ENCODE measurements around the gene DPH3. TPM values are rescaled to one million over a fixed set of nuclear protein-coding genes. Genes with fewer than 3 reads are reported as not detected.

Gene DPH3
- total and polyA plus RNA-seq, 2 experiments from 2014 or later, result 15.3 to 84.3 TPM

DNA sequence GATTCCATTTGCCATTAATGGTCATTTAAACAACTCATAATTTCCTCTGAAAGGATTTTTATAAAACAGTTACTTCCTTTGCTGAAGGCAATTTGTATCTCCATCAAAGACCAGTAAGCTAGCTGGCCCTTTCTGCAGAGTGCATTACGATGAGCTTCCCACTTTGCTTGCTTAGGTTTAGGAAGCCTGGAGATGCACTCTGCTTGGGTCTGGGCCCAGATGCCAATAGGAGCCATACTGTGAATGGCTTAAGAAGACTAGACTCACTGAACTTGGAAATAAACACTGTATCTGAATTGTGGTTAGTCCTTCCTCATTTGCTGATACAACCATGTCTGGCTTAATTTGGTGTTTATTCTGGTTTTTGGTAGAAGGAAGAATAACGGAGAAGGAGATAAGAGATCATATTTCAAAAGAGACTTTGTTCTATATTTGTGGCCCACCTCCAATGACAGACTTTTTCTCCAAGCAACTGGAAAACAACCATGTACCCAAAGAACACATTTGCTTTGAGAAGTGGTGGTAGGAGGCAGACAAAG lies 38.4 kb upstream of the DPH3 start (continued):
- TF ChIP-seq, protein P1, sequence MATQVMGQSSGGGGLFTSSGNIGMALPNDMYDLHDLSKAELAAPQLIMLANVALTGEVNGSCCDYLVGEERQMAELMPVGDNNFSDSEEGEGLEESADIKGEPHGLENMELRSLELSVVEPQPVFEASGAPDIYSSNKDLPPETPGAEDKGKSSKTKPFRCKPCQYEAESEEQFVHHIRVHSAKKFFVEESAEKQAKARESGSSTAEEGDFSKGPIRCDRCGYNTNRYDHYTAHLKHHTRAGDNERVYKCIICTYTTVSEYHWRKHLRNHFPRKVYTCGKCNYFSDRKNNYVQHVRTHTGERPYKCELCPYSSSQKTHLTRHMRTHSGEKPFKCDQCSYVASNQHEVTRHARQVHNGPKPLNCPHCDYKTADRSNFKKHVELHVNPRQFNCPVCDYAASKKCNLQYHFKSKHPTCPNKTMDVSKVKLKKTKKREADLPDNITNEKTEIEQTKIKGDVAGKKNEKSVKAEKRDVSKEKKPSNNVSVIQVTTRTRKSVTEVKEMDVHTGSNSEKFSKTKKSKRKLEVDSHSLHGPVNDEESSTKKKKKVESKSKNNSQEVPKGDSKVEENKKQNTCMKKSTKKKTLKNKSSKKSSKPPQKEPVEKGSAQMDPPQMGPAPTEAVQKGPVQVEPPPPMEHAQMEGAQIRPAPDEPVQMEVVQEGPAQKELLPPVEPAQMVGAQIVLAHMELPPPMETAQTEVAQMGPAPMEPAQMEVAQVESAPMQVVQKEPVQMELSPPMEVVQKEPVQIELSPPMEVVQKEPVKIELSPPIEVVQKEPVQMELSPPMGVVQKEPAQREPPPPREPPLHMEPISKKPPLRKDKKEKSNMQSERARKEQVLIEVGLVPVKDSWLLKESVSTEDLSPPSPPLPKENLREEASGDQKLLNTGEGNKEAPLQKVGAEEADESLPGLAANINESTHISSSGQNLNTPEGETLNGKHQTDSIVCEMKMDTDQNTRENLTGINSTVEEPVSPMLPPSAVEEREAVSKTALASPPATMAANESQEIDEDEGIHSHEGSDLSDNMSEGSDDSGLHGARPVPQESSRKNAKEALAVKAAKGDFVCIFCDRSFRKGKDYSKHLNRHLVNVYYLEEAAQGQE (IDR thresholded peaks at IDR 0.05; ENCODE audit: unreplicated experiment), result no peak
- TF ChIP-seq CREB1 (CRISPR knock-in tag; IDR thresholded peaks at IDR 0.05; ENCODE audit: low read depth) (no peak), EZH2 (IDR thresholded peaks at IDR 0.05; ENCODE audit: low read depth, unreplicated experiment) (no peak), ZNF331 (CRISPR knock-in tag; IDR thresholded peaks at IDR 0.05; ENCODE audit: low read depth) (no peak), JUNB (IDR thresholded peaks at IDR 0.05; ENCODE audit: unreplicated experiment) (no peak), EZH2phosphoT487 (IDR thresholded peaks at IDR 0.05; ENCODE audit: unreplicated experiment) (no peak)
- TF ChIP-seq, protein P2, sequence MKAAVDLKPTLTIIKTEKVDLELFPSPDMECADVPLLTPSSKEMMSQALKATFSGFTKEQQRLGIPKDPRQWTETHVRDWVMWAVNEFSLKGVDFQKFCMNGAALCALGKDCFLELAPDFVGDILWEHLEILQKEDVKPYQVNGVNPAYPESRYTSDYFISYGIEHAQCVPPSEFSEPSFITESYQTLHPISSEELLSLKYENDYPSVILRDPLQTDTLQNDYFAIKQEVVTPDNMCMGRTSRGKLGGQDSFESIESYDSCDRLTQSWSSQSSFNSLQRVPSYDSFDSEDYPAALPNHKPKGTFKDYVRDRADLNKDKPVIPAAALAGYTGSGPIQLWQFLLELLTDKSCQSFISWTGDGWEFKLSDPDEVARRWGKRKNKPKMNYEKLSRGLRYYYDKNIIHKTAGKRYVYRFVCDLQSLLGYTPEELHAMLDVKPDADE (IDR thresholded peaks at IDR 0.05), result no peak

DNA sequence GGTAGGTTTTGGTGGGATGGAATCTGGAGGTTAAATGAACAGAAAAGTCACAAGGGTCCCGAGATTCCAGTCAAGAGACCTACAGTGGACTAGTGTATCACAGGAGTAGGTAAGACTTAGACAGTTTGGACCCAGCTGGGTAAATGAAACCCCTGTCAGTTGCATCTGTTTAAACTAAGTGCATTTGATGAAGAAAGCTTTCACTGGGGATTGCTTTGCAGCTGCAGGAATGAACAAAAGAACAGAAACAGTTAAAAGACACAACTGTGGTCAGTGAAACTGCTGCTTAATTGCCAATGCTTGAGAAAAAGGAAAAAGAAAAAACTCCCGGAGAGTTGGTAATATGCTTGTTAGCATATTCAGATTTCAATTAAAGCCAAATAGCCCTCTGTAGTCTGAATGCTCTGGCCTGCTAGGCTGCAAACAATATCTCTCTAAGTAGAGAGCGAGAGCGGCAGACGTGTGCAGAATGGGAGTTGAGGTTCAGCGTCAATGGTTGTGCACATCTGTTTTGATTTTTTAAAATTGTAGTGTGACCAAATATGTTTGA lies 37.4 kb upstream of the DPH3 start:
- peak; percentile 70 for ATAC-seq
- Mint-ChIP-seq H3K27ac (peak overlapping the region; percentile 86), H3K36me3 (ENCODE audit: low read depth) (peaks cover 53% of the 10 kb centered on the region)

More for the DNA sequence above, 37.4 kb upstream of the DPH3 start:
- H3K4me3 ChIP-seq, result peak overlapping the region; percentile 9; the same call in 1 of the 2 replicates
- H3K4me1 ChIP-seq (ENCODE audit: insufficient read depth), result peaks cover 42% of the 10 kb centered on the region
- TF ChIP-seq CREB1 (CRISPR knock-in tag; IDR thresholded peaks at IDR 0.05; ENCODE audit: low read depth) (0 out of 2 replicates have a peak, but pooled peaks have one; percentile 17), NANOG (IDR thresholded peaks at IDR 0.05; ENCODE audit: borderline replicate concordance) (peak; percentile 90), ZNF114 (CRISPR knock-in tag; IDR thresholded peaks at IDR 0.05) (no peak)
- TF ChIP-seq, protein P2 (IDR thresholded peaks at IDR 0.05), result no peak
- peak overlapping the region; percentile 92 for H3K27ac ChIP-seq (ENCODE audit: low read depth)
- peak overlapping the region; percentile 61 for H3K4me2 ChIP-seq
- Mint-ChIP-seq H3K4me1 (peaks cover 56% of the 10 kb centered on the region), H3K4me3 (peak overlapping the region; percentile 58), H3K9me3 (peaks cover 1% of the 10 kb centered on the region; the same call in 2 of the 3 replicates), H3K27me3 (ENCODE audit: insufficient read depth, low read depth, poor library complexity) (peaks cover 1% of the 10 kb centered on the region)
- H4K20me1 ChIP-seq (replicated peaks; ENCODE audit: insufficient read depth), result no peaks in the 10 kb centered on the region
- H2AFZ ChIP-seq, result no peak overlapping the region
- peaks cover 8% of the 10 kb centered on the region; the same call in 1 of the 2 replicates for H3K36me3 ChIP-seq (ENCODE audit: insufficient read depth)
- H3K79me2 ChIP-seq (replicated peaks; ENCODE audit: insufficient read depth), result no peaks in the 10 kb centered on the region; the same call in 1 of the 2 replicates
- no peaks in the 10 kb centered on the region for H3K27me3 ChIP-seq (ENCODE audit: insufficient read depth)
- H3K9me2 ChIP-seq (ENCODE audit: insufficient read depth), result no peaks in the 10 kb centered on the region
- 0 out of 2 replicates have a peak, but pooled peaks cover 2% of the 10 kb centered on the region for H3F3A ChIP-seq (replicated peaks; ENCODE audit: low read depth)
- DNase-seq (ENCODE audit: low spot score), result peak; percentile 54
